ENCODE results near the gene TMEM184B.

Gene TMEM184B

DNA sequence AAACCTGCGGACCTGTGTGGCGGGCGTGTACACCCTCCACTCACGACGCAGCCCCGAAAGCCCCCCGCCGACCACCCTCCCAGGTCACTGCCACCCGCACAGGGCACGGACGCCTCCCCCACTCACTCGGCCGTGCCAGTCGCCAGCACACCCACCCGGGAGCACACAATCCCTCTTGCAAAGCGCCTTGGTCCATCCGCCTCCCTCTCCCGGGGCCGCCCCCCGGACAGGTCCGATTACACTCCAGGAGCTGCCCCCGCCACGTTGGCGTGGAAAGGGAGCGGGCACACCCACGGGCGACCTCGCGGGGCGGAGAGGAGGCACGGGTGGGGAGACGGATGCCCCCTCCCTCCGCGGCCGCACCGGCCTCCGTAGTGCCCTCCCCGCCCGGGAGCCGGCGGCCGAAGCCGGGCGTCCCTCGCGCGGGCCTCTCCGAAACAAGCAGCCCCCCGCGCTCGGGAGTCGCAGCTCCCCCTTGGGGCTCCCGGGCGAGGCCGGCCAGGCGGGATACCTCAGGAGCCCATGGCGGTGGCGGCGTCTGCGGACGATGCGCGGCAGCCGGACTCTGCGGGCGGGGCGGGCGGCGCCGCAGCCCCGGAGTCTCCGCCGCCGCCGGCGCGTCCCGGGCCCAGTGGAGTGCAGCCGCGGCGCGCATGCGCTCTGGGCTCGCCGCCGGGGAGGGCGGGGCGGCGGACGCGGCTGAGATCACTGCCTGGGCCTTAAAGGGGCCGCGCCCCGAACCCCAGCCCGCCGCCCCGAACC, at the start of gene TMEM184B:
TSS of gene TMEM184B (minus strand) at position 638 of the 762 bp plus-strand sequence. CDS start 25,049 bp downstream, outside the sequence.
- peak; percentile 87 for DNase-seq (ENCODE audit: low spot score)

DNA sequence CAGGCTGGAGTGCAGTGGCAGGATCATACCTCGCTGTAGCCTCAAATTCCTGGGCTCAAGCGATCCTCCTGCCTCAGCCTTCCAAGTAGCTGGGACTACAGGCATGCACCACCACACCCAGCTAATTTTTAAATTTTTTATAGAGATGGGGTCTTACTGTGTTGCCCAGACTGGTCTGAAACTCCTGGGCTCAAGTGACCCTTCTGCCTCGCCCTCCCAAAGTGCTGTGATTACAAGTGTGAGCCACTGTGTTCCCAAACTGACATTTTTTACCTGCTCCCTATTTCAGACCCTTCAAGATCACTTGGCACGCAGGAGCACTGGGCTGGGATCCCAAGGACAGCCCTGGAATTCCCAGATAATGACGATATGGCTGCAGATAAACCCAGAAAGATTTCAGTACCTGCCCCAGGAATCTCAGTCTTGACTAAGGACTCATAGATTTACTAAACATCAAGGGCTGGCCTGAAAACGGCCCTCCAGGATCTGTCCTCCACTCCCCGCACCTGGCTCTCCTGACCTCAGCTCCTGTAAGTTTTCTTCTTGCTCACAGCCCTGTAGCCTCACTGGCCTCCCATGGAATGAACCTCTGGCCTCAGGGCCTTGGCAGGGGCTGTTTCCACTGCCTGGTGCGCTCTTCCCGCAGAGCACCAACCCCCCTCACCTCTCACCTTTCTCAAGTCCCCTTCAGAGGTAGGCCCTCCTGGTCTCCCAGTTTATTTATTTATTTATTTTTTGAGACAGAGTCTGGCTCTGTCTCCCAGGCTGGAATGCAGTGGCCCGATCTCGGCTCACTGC, 48.0 kb upstream of the TMEM184B start:
- no peak for DNase-seq (ENCODE audit: low spot score)

DNA sequence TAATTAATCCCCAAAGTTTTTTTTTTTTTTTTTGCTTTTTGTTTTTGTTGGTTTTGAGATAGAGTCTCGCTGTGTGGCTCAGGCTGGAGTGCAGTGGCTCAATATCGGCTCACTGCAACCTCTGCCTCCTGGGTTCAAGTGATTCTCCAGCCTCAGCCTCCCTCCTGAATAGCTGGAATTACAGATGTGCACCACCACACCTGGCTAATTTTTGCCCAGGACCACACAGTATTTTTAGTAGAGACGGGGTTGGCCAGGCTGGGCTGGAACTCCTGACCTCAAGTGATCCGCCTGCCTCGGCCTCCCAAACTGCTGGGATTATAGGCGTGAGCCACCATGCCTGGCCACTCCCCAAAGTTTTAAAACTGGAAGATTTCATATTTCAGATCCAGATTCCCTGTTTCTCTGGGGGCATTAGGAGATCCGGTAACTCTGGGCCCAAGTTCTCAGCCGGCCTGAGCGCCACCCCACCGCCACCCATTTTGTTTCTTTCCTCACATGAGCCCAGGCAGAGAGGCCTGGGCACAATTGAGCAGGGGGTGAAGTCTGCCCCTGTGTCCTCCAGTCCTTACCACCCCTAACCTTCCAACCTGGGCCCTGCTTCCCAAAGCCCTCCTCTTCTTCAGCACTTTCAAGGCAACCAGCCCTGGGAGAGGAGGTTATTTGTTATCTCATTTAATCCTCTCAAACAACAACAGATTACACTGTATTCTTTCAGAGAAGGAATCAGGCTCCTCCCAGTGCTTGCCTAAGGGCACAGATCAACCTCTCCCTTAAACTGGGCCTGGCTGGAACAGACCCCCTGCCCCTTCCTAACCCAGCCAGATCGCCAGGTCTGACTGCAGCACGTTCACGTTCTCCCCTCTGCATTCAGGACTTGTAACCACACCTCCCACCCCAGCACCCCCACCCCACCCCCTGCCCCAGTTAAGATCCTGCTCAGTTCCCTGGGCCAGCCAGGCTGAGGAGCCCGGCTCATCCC, 46.3 kb upstream of the TMEM184B start:
- no peak for DNase-seq (ENCODE audit: low spot score)

DNA sequence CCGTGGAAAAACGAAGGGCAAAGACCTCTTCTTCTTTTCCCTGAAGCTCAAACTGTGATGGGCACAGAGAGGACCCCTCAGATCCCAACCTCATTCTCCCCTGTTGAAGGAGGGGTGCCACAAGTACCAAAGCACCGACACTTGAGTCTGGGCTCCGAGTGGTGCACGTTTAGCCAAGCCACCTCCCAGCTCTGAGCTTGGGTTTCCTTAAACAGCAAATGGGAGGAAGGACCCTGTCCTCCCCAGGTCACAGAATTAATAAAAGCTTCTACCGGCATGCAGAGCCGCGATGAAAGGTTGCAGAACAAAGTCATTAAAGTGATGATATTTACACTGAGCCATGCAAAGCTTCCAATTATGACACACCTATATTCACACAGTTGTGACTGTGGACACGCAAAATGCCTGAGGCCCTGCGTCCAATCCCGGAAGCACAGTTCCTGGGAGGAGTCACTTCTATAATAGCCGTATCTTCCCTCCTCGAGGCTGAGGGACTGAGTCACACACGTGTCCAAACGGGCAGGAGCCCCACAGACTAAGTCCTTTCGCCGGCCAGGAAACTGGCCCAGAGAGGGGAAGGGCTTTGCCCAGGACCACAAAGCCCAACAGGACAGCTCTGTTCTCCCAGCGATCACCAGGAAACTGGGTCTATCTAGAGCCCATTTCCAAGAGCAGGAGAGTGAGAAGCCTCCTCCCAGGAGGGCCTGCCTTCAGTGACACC, 45.3 kb upstream of the TMEM184B start:
- DNase-seq (ENCODE audit: low spot score) = peak; percentile 53

DNA sequence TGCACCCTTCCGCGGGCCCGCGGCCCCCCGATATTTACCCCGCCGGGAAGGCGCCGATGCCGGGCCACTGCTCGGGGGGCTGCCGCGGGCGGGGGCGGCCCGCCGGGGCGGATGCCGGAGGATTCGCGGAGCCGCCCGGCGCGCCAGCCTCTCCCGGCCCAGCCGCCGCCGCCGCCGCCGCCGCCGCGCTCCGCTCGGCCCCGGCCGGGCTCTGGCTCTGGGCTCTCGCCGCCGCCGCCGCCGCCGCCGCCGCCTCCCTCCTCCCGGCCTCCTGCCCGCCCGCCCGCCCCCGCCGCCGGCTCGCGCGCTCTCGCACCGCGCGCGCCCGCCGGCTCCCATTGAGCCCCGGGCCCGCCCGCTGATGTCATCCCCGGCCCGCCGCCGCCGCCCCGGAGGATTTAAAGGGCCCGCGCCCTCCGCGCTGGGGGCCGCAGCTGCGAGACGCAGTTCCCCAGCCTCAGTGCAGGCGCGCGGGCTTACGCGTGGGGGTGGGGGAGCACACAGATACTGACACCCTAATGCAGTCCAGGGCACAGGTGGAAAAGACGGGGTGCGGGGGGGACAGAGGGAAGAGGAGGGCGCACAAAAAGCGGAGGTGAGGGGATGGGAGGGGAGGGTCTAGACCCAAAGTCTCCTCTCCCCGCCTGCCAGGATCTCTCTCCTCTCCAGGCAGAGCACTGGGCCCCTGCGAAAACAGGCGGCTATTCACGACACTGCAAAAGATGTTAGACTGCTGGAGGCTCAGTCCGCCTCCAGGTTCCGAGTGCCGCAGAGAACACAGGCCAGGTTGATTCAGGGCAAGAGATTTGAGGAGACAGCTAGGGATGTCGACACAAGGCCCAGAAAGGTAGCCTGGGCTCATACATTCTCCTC, 44.5 kb upstream of the TMEM184B start, which contains the start of gene CSNK1E:
TSS of gene CSNK1E (minus strand) at position 312 of the 873 bp plus-strand sequence. CDS start 3,276 bp downstream, outside the sequence.
- peak; percentile 65 for DNase-seq (ENCODE audit: low spot score)

DNA sequence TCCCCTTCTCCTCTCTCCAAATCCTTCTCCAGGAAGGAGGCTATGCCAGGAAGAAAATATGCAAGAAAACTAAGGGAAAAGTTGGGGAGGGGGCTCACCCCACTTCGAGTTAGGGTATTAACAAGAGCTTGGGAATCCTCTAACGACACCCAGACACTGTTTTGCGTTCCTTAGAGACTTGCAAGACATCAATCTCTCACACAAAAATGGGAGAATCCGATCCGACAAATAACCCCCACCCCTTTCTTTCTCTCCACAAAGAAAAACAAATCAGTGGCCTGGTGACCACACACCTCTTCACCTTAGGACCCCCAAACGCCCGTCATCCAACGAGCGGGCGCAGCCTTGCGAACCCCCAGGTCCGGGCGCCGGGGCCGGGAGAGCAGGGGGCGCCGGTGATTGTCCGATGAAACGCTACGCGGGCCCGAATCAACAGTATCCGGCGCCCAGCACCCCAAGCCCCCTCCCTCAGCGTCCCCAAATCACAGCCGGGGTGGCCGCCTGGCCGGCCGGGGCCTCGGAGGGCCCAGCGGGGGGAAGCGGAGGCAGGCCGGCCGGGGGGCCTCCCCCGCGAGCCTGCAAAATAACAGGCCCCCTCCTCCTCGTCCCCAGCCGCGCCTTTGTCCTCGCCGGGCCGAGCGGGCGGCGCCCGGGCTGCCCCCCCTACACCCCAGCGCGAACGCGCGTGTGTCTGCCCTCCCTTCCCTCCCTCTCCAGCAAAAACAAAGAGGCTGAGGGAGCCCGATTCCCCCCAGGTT, 43.7 kb upstream of the TMEM184B start:
- no peak for DNase-seq (ENCODE audit: low spot score)

DNA sequence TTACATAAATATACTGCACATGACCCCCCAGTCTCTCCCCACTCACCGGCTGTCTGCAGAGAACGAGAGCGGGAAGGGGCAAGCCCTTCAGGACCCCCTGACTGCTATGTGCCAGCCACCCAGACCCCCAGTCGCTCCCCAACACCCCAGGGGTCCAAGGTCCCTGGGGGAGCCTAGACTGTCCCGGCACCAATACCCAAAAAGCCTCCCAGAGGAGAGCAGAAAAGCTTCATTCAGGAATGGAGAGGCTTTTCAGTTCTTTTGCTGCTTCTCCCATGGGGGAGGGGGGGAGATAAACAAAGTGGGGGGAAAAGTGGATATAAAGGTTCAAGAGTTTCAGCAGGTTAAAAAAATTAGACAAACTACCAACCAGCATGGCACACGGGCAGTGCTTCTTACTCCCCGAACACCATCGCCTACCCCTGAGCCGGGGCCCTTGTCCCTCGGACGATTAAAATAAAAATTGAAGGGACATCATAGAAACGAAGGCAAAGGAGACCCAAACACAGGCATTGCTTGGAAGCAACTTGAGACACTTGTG, 43.1 kb upstream of the TMEM184B start:
- DNase-seq (ENCODE audit: low spot score) = no peak

DNA sequence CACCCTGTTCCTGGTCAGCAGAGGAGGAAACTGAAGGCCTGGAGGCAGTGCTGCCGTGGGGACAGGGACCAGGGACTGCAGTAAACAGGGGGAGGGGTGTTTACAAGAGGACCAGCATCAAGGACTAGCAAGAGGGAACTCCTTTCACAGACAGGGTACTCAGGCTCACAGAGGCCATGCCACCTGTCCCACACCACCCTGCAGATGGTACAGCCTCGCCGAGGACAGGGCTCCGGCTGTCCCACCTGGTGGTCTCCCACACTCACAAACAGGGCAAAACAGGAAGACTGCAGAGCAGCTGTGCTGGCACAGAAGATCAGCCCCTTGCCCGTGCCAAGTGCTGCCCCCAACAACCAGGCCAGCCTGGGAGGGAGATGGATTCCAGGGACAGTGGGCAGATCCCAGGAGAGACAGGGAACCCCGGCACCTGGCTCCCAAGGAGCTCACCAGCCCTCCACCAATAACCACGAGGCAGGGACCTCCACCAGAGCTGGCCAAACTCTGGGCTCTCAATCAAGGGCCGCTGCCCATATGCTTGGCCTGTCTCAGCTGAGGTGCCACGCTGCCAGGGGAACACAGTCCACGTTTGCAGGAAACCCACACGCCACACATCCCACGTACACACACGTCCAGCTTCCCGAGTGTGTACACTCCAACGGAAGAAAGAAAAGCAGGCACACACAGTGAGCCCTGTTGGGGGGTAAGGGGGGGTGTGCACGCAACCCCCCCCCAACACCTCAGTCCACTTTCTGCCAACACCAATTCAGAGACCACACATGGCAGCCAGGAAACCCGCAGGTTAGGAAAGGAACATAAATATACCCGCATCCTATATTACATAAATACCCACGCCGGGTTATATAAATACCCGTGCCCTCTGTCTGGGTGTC, 42.4 kb upstream of the TMEM184B start:
- no peak for DNase-seq (ENCODE audit: low spot score)

DNA sequence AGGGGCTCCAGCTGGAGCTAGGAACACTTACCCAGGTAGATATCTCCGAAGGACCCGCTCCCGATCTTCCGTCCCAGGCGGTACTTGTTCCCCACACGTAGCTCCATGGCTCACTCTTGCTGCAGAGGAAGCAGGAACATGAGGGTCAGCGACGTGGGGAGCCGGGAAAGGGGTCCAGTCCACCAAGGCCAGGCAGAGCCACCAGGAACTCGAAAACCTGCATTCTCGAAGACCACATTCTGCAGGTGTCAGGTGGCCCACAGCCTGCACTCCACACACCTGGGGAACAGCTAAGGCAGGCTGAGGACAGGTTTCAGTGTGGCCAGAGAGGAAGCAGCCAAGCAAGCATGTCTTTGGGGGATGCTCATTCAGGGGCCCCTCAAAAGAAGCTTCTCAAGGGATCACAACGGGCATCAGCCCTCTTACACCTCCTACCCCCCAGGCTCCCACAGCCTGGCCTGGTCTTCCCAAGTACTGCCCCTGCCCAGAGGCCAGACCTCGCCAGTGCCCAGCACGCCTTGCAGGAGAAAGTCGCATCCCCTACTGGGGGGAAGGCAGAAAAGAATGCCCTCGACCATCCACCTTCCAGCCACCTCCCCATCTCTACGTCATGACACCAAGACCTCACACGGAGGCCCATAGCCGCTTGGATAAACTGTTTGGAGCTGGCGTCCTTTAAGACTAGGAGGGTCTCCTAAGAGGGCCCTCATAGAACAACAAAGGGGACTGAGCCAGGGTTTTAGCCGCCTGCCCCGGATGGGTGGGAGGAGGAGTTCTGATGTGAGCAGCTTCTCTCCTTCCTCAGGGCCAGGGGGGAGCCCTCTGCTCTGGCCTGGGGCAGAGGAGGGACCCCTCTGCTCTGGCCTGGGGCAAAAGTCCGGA, 41.5 kb upstream of the TMEM184B start:
- no peak for DNase-seq (ENCODE audit: low spot score)

DNA sequence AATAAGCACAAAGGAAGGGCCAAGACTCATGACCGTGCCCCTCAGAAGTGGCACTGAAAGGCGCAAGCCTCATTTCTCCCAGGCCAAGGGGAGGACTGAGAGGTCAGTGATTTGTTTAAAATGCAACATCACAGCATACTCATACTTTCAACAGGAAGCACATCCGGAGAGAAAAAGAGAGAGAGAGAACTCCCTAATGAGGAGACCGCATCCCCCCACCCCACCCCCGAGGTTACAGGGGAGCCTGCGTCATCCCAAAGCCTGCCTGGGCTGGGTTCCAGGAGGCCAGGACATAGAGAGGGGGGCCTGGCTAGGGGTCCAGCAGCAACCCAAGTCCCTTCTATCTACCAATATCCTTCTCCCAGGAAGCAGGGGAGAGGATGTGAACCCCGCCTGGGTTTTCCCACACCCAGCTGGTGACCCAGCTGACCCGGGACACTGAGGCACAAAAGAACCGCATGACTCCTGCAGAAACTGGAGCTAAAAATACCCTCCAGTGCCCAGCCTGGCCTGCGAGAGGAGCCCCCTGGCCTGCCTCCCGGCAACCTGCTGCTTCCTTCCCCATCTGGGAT, 40.7 kb upstream of the TMEM184B start:
- DNase-seq (ENCODE audit: low spot score) = no peak

DNA sequence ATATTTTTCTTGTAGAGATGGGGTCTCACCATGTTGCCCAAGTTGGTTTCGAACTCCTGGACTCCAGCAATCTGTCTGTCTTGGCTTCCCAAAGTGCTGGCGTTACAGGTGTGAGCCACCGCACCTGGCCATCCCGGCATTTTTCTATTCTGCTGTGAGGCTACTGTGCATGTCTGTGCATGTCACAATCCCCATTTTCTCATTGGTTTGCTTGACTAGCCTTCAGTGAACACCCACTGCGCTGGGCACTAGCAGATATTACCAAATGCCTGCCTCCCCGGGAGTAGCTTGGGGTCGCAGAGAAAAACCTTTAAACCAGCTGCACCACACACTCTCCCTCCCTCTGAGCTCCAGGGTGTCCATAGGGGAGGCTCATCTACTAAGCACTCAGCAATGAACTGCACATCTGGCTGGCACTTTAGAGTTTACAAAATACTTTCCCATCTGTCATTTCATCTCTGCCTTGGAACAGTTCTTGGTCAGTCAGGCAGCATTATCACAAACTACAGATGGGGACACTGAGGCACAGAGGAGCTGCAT, 39.5 kb upstream of the TMEM184B start:
- no peak for DNase-seq (ENCODE audit: low spot score)

DNA sequence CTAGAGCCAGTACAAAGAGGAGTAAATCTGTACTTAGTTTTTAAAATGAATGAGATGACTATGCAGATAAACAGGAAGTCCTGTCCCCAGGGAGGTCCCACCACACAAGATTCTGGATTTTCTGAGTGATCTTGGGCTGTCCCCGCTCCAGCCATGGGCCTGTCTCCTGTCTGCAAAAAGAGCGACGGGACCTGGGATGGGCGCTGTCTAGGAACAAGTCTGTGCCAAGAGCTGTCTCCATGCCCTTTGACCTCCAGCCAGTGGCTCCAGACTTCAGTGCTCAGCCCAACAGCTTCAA, 38.5 kb upstream of the TMEM184B start:
- no peak for DNase-seq (ENCODE audit: low spot score)

DNA sequence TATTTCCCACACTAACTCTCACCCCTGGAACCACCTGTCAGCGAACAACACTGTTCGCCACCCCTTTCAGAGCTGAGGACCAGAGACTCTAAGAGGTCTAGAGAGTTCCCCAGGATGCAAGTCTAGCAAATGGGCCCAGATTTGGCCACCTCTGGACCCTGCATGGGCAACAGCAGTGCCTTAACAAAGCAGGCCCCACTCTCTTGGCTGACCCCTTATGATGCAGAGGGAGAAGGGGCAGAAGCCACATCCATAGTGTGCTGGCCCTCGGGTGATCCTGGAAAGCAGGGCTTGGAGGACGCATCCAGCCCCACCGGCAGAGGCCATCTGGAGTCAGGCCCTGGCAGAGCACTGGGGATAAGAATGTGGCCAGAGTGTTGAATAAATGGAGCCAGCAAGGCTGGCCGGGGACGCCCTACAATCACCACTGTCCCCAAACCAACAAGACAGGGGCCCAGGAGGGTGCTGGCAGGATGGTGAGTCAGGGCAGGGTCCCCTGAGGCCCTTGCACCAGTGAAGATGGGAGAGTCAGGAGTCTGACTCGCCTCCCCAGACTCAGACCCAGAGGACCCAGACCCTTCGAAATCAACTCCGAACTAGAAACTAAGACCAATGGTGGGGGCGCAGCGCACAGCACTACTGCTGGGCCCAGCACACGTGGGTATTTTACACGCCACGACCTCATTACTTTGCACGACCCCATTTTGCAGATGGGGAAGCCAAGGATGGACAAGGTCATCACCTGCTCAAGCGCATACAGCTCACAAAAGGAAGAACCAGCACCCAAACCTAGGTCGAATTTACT, 37.9 kb upstream of the TMEM184B start:
- DNase-seq (ENCODE audit: low spot score) = no peak

DNA sequence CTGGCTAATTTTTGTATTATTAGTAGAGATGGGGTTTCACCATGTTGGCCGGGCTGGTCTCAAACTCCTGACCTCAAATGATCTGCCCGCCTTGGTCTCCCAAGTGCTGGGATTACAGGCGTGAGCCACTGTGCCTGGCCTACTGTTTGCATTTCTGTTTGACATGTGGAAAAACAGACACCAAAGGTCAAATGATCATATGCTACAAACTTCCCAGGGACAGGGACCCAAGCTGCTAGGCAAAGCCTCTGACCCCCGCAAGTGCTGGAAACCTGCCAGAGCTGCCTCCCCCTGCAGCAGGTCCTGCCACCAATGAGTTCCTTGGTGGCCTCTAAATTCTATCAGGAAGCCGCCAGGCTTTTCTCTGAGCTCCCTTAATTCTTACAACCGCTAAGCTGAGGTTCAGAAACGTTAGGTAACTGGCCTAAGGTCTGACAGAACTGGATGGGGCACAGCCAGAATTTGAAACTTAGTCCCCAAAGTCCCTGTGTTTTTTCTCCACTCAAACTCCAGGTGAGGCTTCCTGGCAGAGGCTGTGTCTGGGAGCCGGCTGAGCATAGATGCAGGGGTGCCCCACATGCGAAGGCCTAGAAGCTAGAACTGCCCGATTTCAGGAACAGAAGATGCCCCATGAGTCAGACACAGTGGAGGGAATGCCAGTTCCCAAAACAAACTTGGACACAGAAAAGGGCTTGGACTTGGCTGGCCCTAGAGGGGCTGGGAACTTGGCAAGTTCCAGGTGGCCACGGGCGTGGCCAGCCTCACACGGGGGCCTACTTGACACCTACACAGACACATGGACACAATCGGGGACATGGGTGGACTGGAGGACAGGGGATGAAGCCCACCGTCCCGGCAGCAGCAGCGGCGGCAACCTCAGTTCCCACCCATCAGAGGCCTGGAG, 37.1 kb upstream of the TMEM184B start:
- DNase-seq (ENCODE audit: low spot score) = no peak

Data from hematopoietic multipotent progenitor cell treated with erythropoietin and hydrocortisone succinate and interleukin-3 and kit ligand, for 15 days (in vitro differentiated cells).